Natural killer cell treated with Interleukin-12 subunit alpha and Interleukin-12 subunit beta and Interleukin-15 and Interleukin-18, amount 100 ng/mL, for 72 hours (primary cell): Measurements from ENCODE around the gene AQP10. TPM values are rescaled to one million over a fixed set of nuclear protein-coding genes. Genes with fewer than 3 reads are reported as not detected.

Experiments
- ATAC-seq, 2 donors: fragments of 150-1000 bp; cut with Tn5 transposase in 1 of 2; sonication (Bioruptor Pico), chemical (Tn5 transposase) in 1 of 2; 2 replicates each; pipeline ENCODE4 v1.10.0; 2021
- DNase-seq: peaks from one replicate; pipeline ENCODE4 v3.0.0; 2022; ENCODE audit warnings: low spot score
- H3K27ac Mint-ChIP-seq, 2 donors: 1 replicate in 1 of 2; 2 replicates in 1 of 2; pipeline ENCODE4 v1.8.0; 2022; ENCODE audit warnings: mixed read lengths in 2 of 2, mild to moderate bottlenecking in 1 of 2, moderate library complexity in 1 of 2
- H3K27me3 Mint-ChIP-seq, 2 donors: 1 replicate in 1 of 2; 2 replicates in 1 of 2; pipeline ENCODE4 v1.8.0; 2022; ENCODE audit warnings: mixed read lengths in 2 of 2
- H3K36me3 Mint-ChIP-seq: one replicate; pipeline ENCODE4 v1.8.0; 2022; ENCODE audit warnings: mixed read lengths
- H3K4me1 Mint-ChIP-seq, 2 donors: 1 replicate in 1 of 2; 2 replicates in 1 of 2; pipeline ENCODE4 v1.8.0; 2022; ENCODE audit warnings: low read depth in 2 of 2, mixed read lengths in 2 of 2, mild to moderate bottlenecking in 1 of 2
- H3K4me3 Mint-ChIP-seq: one replicate; pipeline ENCODE4 v1.8.0; 2022; ENCODE audit warnings: mixed read lengths
- H3K9me3 Mint-ChIP-seq: 2 replicates; pipeline ENCODE4 v1.8.0; 2022; ENCODE audit warnings: mixed read lengths
- total RNA-seq, 2 donors: library from RNA; stranded (reverse); gene quantifications; one replicate each; pipeline ENCODE4 v1.2.3, GENCODE V29; 2022

Gene AQP10
- total RNA-seq, 2 donors from 2014 or later = not detected

DNA sequence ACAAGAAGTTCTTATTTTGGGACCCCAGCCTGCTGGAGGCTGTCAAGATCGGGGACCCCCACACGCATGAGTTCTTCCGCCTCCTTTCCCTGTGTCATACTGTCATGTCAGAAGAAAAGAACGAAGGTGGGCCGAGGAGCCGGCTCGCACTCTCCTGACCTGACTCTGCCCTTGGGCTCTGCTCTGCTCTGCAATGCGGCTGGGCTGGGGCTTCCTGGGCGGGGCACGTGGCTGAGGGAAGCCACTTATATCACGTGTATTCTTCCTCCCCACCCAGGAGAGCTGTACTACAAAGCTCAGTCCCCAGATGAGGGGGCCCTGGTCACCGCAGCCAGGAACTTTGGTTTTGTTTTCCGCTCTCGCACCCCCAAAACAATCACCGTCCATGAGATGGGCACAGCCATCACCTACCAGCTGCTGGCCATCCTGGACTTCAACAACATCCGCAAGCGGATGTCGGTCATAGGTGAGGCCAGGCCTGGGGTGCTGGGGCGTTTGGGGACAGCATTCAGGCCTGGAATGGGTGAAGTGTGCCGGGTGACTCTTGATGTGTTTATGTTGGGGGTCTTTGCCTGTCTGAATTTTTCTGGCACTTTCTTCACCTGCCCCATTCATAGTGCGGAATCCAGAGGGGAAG, 22.1 kb downstream of the AQP10 start:
- no peaks in the 10 kb centered on the region for H3K27me3 Mint-ChIP-seq
- H3K36me3 Mint-ChIP-seq = peaks cover 23% of the 10 kb centered on the region
- DNase-seq (no peak), ATAC-seq (peak; percentile 78 to 88)
- peak overlapping the region; percentile 70 to 94 for H3K27ac Mint-ChIP-seq
- peaks cover 57 to 65% of the 10 kb centered on the region in 2 donors for H3K4me1 Mint-ChIP-seq
- no peaks in the 10 kb centered on the region for H3K9me3 Mint-ChIP-seq
- peak overlapping the region; percentile 61 for H3K4me3 Mint-ChIP-seq

DNA sequence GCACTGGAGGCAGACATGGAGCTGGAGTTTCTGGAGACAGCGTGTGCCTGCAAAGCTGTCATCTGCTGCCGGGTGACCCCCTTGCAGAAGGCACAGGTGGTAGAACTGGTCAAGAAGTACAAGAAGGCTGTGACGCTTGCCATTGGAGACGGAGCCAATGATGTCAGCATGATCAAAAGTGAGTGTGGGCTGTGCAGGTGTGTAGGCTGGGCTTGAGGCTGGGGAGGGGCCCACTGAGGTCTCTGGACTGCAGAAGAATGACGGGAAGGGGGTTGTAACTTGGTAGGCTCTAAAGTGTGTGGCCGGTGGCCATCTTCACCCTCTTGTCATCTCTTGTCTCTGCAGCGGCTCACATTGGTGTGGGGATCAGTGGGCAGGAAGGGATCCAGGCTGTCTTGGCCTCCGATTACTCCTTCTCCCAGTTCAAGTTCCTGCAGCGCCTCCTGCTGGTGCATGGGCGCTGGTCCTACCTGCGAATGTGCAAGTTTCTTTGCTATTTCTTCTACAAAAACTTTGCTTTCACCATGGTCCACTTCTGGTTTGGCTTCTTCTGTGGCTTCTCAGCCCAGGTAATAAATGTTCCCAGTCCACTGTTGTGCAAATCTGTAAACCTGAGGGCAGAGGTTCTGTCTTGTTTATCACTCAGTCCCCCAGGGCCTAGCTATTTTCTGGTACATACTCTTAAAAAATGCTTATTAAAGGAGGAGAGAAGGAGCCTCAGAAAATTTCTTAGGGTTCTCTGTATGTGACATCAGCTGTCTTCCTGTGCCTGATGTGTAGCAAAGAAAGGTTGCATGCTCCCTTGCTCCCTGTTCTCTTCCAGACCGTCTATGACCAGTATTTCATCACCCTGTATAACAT, 24.3 kb downstream of the AQP10 start:
- Mint-ChIP-seq H3K27ac (peak overlapping the region; percentile 38 to 48), H3K4me1 (peaks cover 49 to 56% of the 10 kb centered on the region in 2 donors), H3K4me3 (no peak overlapping the region), H3K36me3 (peaks cover 19% of the 10 kb centered on the region), H3K27me3 (no peaks in the 10 kb centered on the region), H3K9me3 (no peaks in the 10 kb centered on the region)
- ATAC-seq (no peak), DNase-seq (no peak)

GRCh38 chr1:154346276-154346917, 25.5 kb downstream of the AQP10 start:
- peaks cover 42 to 49% of the 10 kb centered on the region in 2 donors for H3K4me1 Mint-ChIP-seq
- no peaks in the 10 kb centered on the region for H3K9me3 Mint-ChIP-seq
- no peaks in the 10 kb centered on the region for H3K27me3 Mint-ChIP-seq
- H3K27ac Mint-ChIP-seq = peak overlapping the region in 1 of 2 donors; percentile 50
- no peak for DNase-seq
- no peak for ATAC-seq
- H3K36me3 Mint-ChIP-seq = peaks cover 13% of the 10 kb centered on the region
- H3K4me3 Mint-ChIP-seq = no peak overlapping the region

GRCh38 chr1:154347961-154348360, 27.1 kb downstream of the AQP10 start:
- H3K4me3 Mint-ChIP-seq = no peak overlapping the region
- no peak overlapping the region for H3K27ac Mint-ChIP-seq
- no peaks in the 10 kb centered on the region for H3K9me3 Mint-ChIP-seq
- DNase-seq (no peak), ATAC-seq (no peak)
- peaks cover 36 to 43% of the 10 kb centered on the region in 2 donors for H3K4me1 Mint-ChIP-seq
- H3K27me3 Mint-ChIP-seq = peaks cover 5 to 7% of the 10 kb centered on the region in 2 donors
- H3K36me3 Mint-ChIP-seq = peaks cover 13% of the 10 kb centered on the region

DNA sequence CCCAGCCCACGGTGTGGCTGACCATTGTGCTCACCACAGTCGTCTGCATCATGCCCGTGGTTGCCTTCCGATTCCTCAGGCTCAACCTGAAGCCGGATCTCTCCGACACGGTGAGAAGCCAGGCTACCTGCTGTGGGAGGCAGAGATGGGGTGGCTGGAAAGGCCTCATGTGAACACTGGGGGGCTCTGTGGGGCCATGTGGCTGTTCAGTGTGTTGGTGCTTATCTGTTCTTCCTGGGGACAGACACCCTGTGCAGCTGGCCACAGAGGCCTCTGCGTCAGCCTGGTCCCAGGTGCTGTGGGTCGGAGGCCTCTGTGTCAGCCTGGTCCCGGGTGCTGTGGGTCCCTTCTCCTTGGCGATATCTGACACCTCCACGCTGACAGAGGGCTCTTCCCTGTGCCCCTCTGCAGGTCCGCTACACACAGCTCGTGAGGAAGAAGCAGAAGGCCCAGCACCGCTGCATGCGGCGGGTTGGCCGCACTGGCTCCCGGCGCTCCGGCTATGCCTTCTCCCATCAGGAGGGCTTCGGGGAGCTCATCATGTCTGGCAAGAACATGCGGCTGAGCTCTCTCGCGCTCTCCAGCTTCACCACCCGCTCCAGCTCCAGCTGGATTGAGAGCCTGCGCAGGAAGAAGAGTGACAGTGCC, 27.7 kb downstream of the AQP10 start:
- peaks cover 36 to 43% of the 10 kb centered on the region in 2 donors for H3K4me1 Mint-ChIP-seq
- peaks cover 13% of the 10 kb centered on the region for H3K36me3 Mint-ChIP-seq
- DNase-seq (no peak), ATAC-seq (no peak)
- H3K4me3 Mint-ChIP-seq = no peak overlapping the region
- no peaks in the 10 kb centered on the region for H3K9me3 Mint-ChIP-seq
- H3K27me3 Mint-ChIP-seq = peaks cover 8 to 13% of the 10 kb centered on the region in 2 donors
- no peak overlapping the region for H3K27ac Mint-ChIP-seq

- Mint-ChIP-seq H3K27ac (peak overlapping the region in 1 of 2 donors; percentile 63), H3K27me3 (peaks cover 14 to 19% of the 10 kb centered on the region in 2 donors), H3K36me3 (peaks cover 13% of the 10 kb centered on the region), H3K4me3 (no peak overlapping the region), H3K4me1 (peaks cover 37 to 43% of the 10 kb centered on the region in 2 donors), H3K9me3 (no peaks in the 10 kb centered on the region)
- ATAC-seq (no peak), DNase-seq (no peak)
Observed at GRCh38 chr1:154349121-154349520, 28.2 kb downstream of the AQP10 start.

DNA sequence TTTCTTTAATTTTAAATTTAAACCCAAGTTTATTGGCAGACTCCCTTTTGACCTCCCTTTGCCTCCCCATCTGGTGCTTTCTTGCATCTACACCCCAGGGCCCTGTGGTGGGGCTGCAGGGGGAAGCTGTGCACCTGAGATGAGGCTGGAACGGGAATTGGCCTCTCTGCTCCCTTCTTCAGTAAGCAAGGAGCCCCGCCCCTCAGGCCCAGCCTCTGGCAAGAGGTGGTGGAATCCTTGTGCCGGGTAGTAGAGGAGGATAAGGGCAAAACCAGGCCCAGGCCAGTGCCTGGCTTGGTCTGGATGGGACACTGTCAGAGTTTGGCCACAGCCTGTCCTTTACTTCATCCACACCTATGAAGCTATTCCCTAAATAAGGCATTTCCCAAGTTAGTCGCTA, 29.5 kb downstream of the AQP10 start:
- ATAC-seq (no peak), DNase-seq (no peak)
- peaks cover 13% of the 10 kb centered on the region for H3K36me3 Mint-ChIP-seq
- peaks cover 14 to 20% of the 10 kb centered on the region in 2 donors for H3K27me3 Mint-ChIP-seq
- H3K4me1 Mint-ChIP-seq = peaks cover 31 to 38% of the 10 kb centered on the region in 2 donors
- H3K4me3 Mint-ChIP-seq = no peak overlapping the region
- no peaks in the 10 kb centered on the region for H3K9me3 Mint-ChIP-seq
- no peak overlapping the region for H3K27ac Mint-ChIP-seq

DNA sequence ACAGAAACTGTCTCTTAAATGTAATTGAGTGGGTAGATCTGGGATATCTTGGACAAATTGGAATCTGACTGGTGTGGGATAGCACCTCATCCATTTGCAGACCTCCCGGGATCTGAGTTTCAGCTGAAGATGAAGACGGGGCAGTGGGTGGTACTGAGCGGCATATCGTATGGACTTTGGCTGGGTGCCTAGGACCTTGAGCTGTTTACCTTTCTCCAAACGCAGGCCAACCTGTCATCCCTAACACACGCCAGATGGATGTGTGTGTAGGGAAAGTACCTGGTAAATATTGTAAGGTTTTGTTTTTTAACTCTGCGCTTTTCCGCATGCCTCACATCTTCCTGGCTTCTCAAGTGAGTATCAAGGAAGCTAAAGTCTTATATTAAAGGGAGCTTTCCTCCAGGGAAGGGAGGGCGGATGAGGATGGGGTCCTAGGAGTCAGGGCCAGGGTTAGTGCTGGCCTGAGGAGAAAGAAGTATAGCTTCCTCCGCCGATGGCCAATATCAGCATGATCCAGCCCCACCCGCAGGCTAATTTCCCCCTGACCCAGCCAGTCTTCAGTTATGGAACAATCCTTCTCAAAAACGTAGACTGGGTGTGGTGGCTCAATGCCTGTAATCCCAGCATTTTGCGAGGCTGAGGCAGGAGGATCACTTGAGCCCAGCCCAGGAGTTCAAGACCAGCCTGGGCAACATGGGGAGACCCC, 30.6 kb downstream of the AQP10 start:
- H3K9me3 Mint-ChIP-seq = no peaks in the 10 kb centered on the region
- no peak overlapping the region for H3K27ac Mint-ChIP-seq
- peaks cover 13% of the 10 kb centered on the region for H3K36me3 Mint-ChIP-seq
- ATAC-seq = no peak
- peaks cover 26 to 31% of the 10 kb centered on the region in 2 donors for H3K4me1 Mint-ChIP-seq
- DNase-seq = no peak
- H3K27me3 Mint-ChIP-seq = peaks cover 14 to 20% of the 10 kb centered on the region in 2 donors
- H3K4me3 Mint-ChIP-seq = no peak overlapping the region

GRCh38 chr1:154352245-154352580, 31.3 kb downstream of the AQP10 start:
- Mint-ChIP-seq H3K27ac (peak overlapping the region in 1 of 2 donors; percentile 62), H3K4me3 (peak overlapping the region; percentile 62), H3K27me3 (peaks cover 14 to 20% of the 10 kb centered on the region in 2 donors), H3K9me3 (no peaks in the 10 kb centered on the region), H3K36me3 (peaks cover 11% of the 10 kb centered on the region), H3K4me1 (peaks cover 23 to 26% of the 10 kb centered on the region in 2 donors)
- ATAC-seq (no peak), DNase-seq (no peak)

- peak overlapping the region; percentile 62 for H3K4me3 Mint-ChIP-seq
- H3K36me3 Mint-ChIP-seq = peaks cover 4% of the 10 kb centered on the region
Observed at GRCh38 chr1:154352581-154353459, 31.9 kb downstream of the AQP10 start.

GRCh38 chr1:154353460-154353904, 32.6 kb downstream of the AQP10 start:
- Mint-ChIP-seq H3K27me3 (peaks cover 14 to 20% of the 10 kb centered on the region in 2 donors), H3K36me3 (no peaks in the 10 kb centered on the region), H3K4me3 (peak overlapping the region; percentile 62), H3K4me1 (peaks cover 21 to 24% of the 10 kb centered on the region in 2 donors), H3K27ac (peak overlapping the region; percentile 2 to 62), H3K9me3 (no peaks in the 10 kb centered on the region)
- DNase-seq (no peak), ATAC-seq (peak; percentile 62 to 66)

More at GRCh38 chr1:154352581-154353459, 31.9 kb downstream of the AQP10 start:
- Mint-ChIP-seq H3K9me3 (no peaks in the 10 kb centered on the region), H3K27me3 (peaks cover 14 to 20% of the 10 kb centered on the region in 2 donors), H3K27ac (peak overlapping the region; percentile 2 to 62), H3K4me1 (peaks cover 21 to 24% of the 10 kb centered on the region in 2 donors)
- ATAC-seq (peak; percentile 65 to 81), DNase-seq (peak; percentile 66)

- Mint-ChIP-seq H3K4me1 (peaks cover 21 to 24% of the 10 kb centered on the region in 2 donors), H3K9me3 (no peaks in the 10 kb centered on the region), H3K4me3 (peak overlapping the region; percentile 62), H3K27me3 (peaks cover 14 to 20% of the 10 kb centered on the region in 2 donors), H3K36me3 (no peaks in the 10 kb centered on the region), H3K27ac (peak overlapping the region; percentile 2 to 62)
- no peak for DNase-seq
- no peak for ATAC-seq
Observed at GRCh38 chr1:154353966-154354365, 33.1 kb downstream of the AQP10 start.
